Measurements from ENCODE around the gene PRR36. TPM values are rescaled to one million over a fixed set of nuclear protein-coding genes. Genes with fewer than 3 reads are reported as not detected.

Gene PRR36
- total and polyA plus RNA-seq, 2 donors (not counting 1 experiment from before 2014, with no cell fraction given) = 0.01 TPM; not detected in 1

DNA sequence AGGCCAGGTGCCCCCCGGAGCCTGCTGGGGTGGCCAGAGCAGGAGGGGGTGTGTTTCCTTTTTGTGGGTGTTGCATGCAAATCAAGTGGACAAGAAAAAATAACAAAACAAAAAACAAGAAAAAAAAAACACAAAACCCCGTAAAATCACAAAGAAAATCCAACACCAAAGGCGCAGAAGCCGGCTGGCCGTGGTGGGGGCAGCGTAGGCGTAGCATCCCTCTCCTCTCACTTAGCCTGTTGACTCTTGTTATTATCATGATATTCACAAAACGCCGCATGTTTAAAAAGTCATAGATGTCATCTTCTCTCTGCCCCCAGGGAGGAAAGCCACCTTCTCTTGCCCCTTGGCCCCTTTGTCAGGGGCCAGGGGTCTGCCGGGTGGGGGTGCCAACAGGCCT lies 39.5 kb upstream of the PRR36 start:
- no peak overlapping the region for H3K4me3 ChIP-seq (ENCODE audit: control extremely low read depth in 1 of 5, extremely low read depth in 1 of 5, insufficient read depth in 1 of 5, low read depth in 2 of 5, low read length in 4 of 5)
- ATAC-seq (ENCODE audit: low read depth) = no peak
- intact Hi-C loops (cut with micrococcal nuclease) = no loop called here
- H3K4me3 Mint-ChIP-seq = no peak overlapping the region
- H3K27me3 ChIP-seq (replicated peaks in 1 of 4; ENCODE audit: control extremely low read depth in 1 of 4, control insufficient read depth in 3 of 4, insufficient read depth in 4 of 4, low read length in 3 of 4) = peaks cover 0 to 36% (median 18%) of the 10 kb centered on the region in 4 experiments
- peaks cover 3% of the 10 kb centered on the region for H3K79me2 ChIP-seq (ENCODE audit: control insufficient read depth, insufficient read depth, low read length)
- peaks cover 30 to 34% of the 10 kb centered on the region in 2 donors for H3K4me1 ChIP-seq (ENCODE audit: control insufficient read depth in 2 of 2, insufficient read depth in 2 of 2, low read length in 2 of 2)
- no peak overlapping the region for H3K27ac Mint-ChIP-seq
- DNase-seq = no peak
- H3K4me2 ChIP-seq (replicated peaks; ENCODE audit: low read depth, low read length, poor library complexity, severe bottlenecking) = no peak overlapping the region
- peaks cover 19% of the 10 kb centered on the region for H3K4me1 Mint-ChIP-seq
- ChIA-PET POLR2A (no interaction called here), CTCF (no interaction called here)
- peaks cover 16% of the 10 kb centered on the region for H3K27me3 Mint-ChIP-seq
- no peak for TF ChIP-seq EZH2 (IDR thresholded peaks at IDR 0.05; ENCODE audit: borderline replicate concordance, insufficient read depth, low read depth, low read length, poor library complexity, severe bottlenecking)
- TF ChIP-seq, protein P1, sequence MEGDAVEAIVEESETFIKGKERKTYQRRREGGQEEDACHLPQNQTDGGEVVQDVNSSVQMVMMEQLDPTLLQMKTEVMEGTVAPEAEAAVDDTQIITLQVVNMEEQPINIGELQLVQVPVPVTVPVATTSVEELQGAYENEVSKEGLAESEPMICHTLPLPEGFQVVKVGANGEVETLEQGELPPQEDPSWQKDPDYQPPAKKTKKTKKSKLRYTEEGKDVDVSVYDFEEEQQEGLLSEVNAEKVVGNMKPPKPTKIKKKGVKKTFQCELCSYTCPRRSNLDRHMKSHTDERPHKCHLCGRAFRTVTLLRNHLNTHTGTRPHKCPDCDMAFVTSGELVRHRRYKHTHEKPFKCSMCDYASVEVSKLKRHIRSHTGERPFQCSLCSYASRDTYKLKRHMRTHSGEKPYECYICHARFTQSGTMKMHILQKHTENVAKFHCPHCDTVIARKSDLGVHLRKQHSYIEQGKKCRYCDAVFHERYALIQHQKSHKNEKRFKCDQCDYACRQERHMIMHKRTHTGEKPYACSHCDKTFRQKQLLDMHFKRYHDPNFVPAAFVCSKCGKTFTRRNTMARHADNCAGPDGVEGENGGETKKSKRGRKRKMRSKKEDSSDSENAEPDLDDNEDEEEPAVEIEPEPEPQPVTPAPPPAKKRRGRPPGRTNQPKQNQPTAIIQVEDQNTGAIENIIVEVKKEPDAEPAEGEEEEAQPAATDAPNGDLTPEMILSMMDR (IDR thresholded peaks at IDR 0.05) = no peak
- H3K9me3 ChIP-seq (ENCODE audit: control extremely low read depth in 1 of 3, control insufficient read depth in 2 of 3, insufficient read depth in 1 of 3, low read length in 2 of 3) = peaks cover 0 to 19% (median 0%) of the 10 kb centered on the region in 3 donors
- WGBS (ENCODE audit: insufficient coverage) = 90% methylated on average over 9 of the region's 10 CpGs
- no peak overlapping the region for H3K9ac ChIP-seq (ENCODE audit: low read length)
- peaks cover 69% of the 10 kb centered on the region for H4K20me1 ChIP-seq (ENCODE audit: control insufficient read depth, insufficient read depth, low read length, poor library complexity, severe bottlenecking)
- H3K36me3 ChIP-seq (replicated peaks in 1 of 2; ENCODE audit: control extremely low read depth in 1 of 2, control insufficient read depth in 1 of 2, extremely low read depth in 1 of 2, insufficient read depth in 2 of 2, low read length in 1 of 2) = peaks cover 3 to 31% of the 10 kb centered on the region in 2 experiments
- H3K9me3 Mint-ChIP-seq (ENCODE audit: insufficient read depth) = no peaks in the 10 kb centered on the region
- no peak overlapping the region for H3K27ac ChIP-seq (ENCODE audit: low read length in 2 of 2)
- no peak overlapping the region for H2AFZ ChIP-seq (ENCODE audit: insufficient read depth, low read depth, low read length, poor library complexity, severe bottlenecking)

DNA sequence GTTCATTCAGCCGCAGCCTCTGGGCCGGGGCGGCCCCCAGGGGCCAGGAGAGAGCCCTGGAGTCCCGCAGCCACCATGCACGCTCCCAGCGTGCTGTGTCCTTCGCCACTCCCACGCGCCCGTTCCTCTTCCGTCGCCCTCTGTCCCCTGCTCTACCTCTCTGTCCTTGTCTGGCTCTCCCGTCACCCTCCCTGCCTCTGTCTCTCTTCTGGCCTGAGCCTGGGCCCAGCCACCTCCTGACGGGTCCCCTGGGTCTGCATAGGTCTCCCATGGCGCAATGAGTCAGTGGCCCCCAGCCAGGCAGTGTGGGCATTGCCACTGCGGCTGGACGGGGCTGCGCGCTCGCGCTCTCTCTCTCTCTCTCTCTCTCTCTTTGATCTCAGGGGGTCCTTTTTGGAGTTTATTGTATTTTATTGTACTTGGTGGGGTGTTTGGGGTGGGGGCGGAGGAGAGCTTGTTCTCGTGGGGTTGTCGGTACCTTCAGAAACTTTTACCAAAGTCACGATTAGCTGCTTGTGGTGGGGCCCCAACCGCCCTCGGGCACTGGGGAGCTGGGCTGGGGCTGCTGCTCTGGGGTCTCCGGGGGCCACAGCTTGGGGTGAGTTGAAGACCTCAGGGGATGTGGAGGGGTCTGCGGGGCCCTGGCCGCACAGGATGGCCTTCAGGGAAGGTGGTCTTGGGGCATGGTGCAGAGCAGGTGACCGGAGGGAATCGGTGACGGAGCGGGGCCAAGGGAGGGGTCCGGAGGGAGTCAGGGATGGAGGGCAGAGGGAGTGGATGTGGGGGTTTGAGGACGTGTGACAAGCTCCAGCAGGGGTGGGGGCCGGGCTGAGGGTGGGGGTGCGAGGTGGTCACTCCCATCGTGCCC lies 38.7 kb upstream of the PRR36 start:
- Histone ChIP-seq H2AFZ (ENCODE audit: insufficient read depth, low read depth, low read length, poor library complexity, severe bottlenecking) (no peak overlapping the region), H3K9ac (ENCODE audit: low read length) (no peak overlapping the region), H3K27me3 (replicated peaks in 1 of 4; ENCODE audit: control extremely low read depth in 1 of 4, control insufficient read depth in 3 of 4, insufficient read depth in 4 of 4, low read length in 3 of 4) (peaks cover 0 to 29% (median 13%) of the 10 kb centered on the region in 4 experiments), H3K4me2 (replicated peaks; ENCODE audit: low read depth, low read length, poor library complexity, severe bottlenecking) (no peak overlapping the region), H3K4me1 (ENCODE audit: control insufficient read depth in 2 of 2, insufficient read depth in 2 of 2, low read length in 2 of 2) (peaks cover 23 to 27% of the 10 kb centered on the region in 2 donors), H3K9me3 (ENCODE audit: control extremely low read depth in 1 of 3, control insufficient read depth in 2 of 3, insufficient read depth in 1 of 3, low read length in 2 of 3) (peaks cover 0 to 13% (median 0%) of the 10 kb centered on the region in 3 donors), H4K20me1 (ENCODE audit: control insufficient read depth, insufficient read depth, low read length, poor library complexity, severe bottlenecking) (peaks cover 74% of the 10 kb centered on the region), H3K79me2 (ENCODE audit: control insufficient read depth, insufficient read depth, low read length) (peaks cover 6% of the 10 kb centered on the region), H3K4me3 (ENCODE audit: control extremely low read depth in 1 of 5, extremely low read depth in 1 of 5, insufficient read depth in 1 of 5, low read depth in 2 of 5, low read length in 4 of 5) (no peak overlapping the region), H3K27ac (ENCODE audit: low read length in 2 of 2) (no peak overlapping the region), H3K36me3 (replicated peaks in 1 of 2; ENCODE audit: control extremely low read depth in 1 of 2, control insufficient read depth in 1 of 2, extremely low read depth in 1 of 2, insufficient read depth in 2 of 2, low read length in 1 of 2) (peaks cover 3 to 31% of the 10 kb centered on the region in 2 experiments)
- ChIA-PET CTCF (no interaction called here), POLR2A (interaction anchor here (1.1 kb wide), 1 partner anchor 8 kb away, joined by 3 read pairs; no protein-coding TSS in a partner anchor)
- Mint-ChIP-seq H3K4me3 (no peak overlapping the region), H3K4me1 (peaks cover 14% of the 10 kb centered on the region), H3K27me3 (peaks cover 11% of the 10 kb centered on the region), H3K9me3 (ENCODE audit: insufficient read depth) (no peaks in the 10 kb centered on the region), H3K27ac (no peak overlapping the region)
- DNase-seq = no peak
- ATAC-seq (ENCODE audit: low read depth) = no peak
- WGBS (ENCODE audit: insufficient coverage) = 94% methylated on average over 27 of the region's 39 CpGs
- TF ChIP-seq, protein P1 (IDR thresholded peaks at IDR 0.05) = no peak
- TF ChIP-seq EZH2 (IDR thresholded peaks at IDR 0.05; ENCODE audit: borderline replicate concordance, insufficient read depth, low read depth, low read length, poor library complexity, severe bottlenecking) = no peak
- intact Hi-C loops (cut with micrococcal nuclease) = no loop called here
